Measurements from ENCODE around the gene MLN.

DNA sequence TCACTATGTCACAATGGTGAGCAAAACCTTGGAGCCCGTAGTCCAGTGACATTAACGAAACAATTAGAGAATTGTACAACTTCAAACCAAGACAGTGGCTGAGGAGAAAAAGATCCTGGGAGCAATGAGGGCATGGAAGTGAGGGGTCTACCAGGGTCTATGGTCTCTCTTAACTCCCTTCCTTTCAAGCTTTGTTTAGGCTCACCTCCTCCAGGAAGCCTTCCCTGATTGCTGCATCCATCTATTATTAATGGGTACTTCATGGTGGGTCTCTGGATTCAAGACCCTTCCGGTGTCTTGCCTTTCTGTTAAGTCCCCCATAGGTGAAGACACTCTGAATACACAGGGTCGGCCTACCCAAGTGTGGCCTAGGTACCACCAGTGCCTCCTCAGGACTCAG, 38.1 kb upstream of the MLN start:
- TF ChIP-seq, protein P1, sequence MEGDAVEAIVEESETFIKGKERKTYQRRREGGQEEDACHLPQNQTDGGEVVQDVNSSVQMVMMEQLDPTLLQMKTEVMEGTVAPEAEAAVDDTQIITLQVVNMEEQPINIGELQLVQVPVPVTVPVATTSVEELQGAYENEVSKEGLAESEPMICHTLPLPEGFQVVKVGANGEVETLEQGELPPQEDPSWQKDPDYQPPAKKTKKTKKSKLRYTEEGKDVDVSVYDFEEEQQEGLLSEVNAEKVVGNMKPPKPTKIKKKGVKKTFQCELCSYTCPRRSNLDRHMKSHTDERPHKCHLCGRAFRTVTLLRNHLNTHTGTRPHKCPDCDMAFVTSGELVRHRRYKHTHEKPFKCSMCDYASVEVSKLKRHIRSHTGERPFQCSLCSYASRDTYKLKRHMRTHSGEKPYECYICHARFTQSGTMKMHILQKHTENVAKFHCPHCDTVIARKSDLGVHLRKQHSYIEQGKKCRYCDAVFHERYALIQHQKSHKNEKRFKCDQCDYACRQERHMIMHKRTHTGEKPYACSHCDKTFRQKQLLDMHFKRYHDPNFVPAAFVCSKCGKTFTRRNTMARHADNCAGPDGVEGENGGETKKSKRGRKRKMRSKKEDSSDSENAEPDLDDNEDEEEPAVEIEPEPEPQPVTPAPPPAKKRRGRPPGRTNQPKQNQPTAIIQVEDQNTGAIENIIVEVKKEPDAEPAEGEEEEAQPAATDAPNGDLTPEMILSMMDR (IDR thresholded peaks at IDR 0.05) = no peak
- TF ChIP-seq POLR2A (IDR thresholded peaks at IDR 0.05) (no peak), POLR2AphosphoS5 (IDR thresholded peaks at IDR 0.05) (no peak)
